ENCODE measurements around the gene GALNS. TPM values are rescaled to one million over a fixed set of nuclear protein-coding genes. Genes with fewer than 3 reads are reported as not detected.

The GALNS gene
- total and polyA plus RNA-seq, 2 of the 13 experiments (the other 11 are each of a cell fraction or from before 2014, with no cell fraction given): 9.2 to 9.8 TPM

- TF ChIP-seq ZUFSP (CRISPR knock-in tag; IDR thresholded peaks at IDR 0.05; ENCODE audit: borderline replicate concordance) (no peak), NAIF1 (CRISPR knock-in tag; IDR thresholded peaks at IDR 0.05; ENCODE audit: borderline replicate concordance) (no peak), KAT8 (CRISPR knock-in tag; IDR thresholded peaks at IDR 0.05) (no peak), MXI1 (IDR thresholded peaks at IDR 0.05; ENCODE audit: borderline replicate concordance, low read depth, low read length) (no peak), SMARCE1 (IDR thresholded peaks at IDR 0.05; ENCODE audit: borderline replicate concordance) (no peak)
Measured at GRCh38 chr16:88846088-88846487, 10.7 kb downstream of the GALNS start (continued).

- Histone ChIP-seq H3K9ac (ENCODE audit: insufficient read depth, low read depth, low read length) (no peak overlapping the region), H3K27me3 (ENCODE audit: control insufficient read depth in 1 of 2, insufficient read depth in 2 of 2, low read length in 2 of 2) (no peaks in the 10 kb centered on the region), H3K4me2 (ENCODE audit: low read depth, low read length) (no peak overlapping the region), H3K36me3 (replicated peaks in 1 of 2; ENCODE audit: control insufficient read depth in 1 of 2, insufficient read depth in 2 of 2, low read length in 2 of 2) (no peaks in the 10 kb centered on the region; a peak in 2 of 5 replicates), H3K4me3 (replicated peaks in 1 of 3; ENCODE audit: insufficient read depth in 1 of 3, low read depth in 2 of 3, low read length in 3 of 3) (no peak overlapping the region), H3K4me1 (ENCODE audit: insufficient read depth, low read length) (no peaks in the 10 kb centered on the region), H3K79me2 (ENCODE audit: insufficient read depth, low read length) (no peaks in the 10 kb centered on the region), H4K20me1 (ENCODE audit: insufficient read depth, low read length) (no peaks in the 10 kb centered on the region), H3K9me3 (ENCODE audit: low read length) (no peaks in the 10 kb centered on the region), H2AFZ (ENCODE audit: low read length) (no peak overlapping the region), H3K27ac (ENCODE audit: extremely low read length, insufficient read depth, low read length) (no peak overlapping the region)
- ATAC-seq: peak; percentile 29; the same call in 2 of the 3 replicates
- no TSS peak for BruUV-seq (replicated peaks)
- no peak for FAIRE-seq
- WGBS (ENCODE audit: low lambda C conversion rate): 61% methylated on average over 11 of the region's 11 CpGs
- in situ Hi-C loops (cut with HindIII; ENCODE audit: extremely low pct_ligation_motif_present, low pct_unique_long_range_greater_than_20kb) (no loop called here), intact Hi-C loops (cut with micrococcal nuclease; ENCODE audit: unreplicated experiment) (no loop called here)
- no peak for DNase-seq (ENCODE audit: low spot score)
- ChIA-PET POLR2A (no interaction called here), CTCF (ENCODE audit: low intra/inter-chr PET ratio, low total read pairs) (no interaction called here)
- TF ChIP-seq KLF12 (CRISPR knock-in tag; IDR thresholded peaks at IDR 0.05; ENCODE audit: borderline replicate concordance): no peak
- TF ChIP-seq ZBTB40 (IDR thresholded peaks at IDR 0.05): no peak
- peak; percentile 87 for TF ChIP-seq ZBTB40 (CRISPR knock-in tag; IDR thresholded peaks at IDR 0.05)
- peak; percentile 28 for TF ChIP-seq CTCF (CRISPR knock-in tag; IDR thresholded peaks at IDR 0.05)
Measured at GRCh38 chr16:88844419-88845036, 12.2 kb downstream of the GALNS start.
